ENCODE measurements around the gene CSNK1A1L.
A peak's percentile ranks its signal among the peaks of the same experiment; 100 is the strongest.

Gene CSNK1A1L

DNA sequence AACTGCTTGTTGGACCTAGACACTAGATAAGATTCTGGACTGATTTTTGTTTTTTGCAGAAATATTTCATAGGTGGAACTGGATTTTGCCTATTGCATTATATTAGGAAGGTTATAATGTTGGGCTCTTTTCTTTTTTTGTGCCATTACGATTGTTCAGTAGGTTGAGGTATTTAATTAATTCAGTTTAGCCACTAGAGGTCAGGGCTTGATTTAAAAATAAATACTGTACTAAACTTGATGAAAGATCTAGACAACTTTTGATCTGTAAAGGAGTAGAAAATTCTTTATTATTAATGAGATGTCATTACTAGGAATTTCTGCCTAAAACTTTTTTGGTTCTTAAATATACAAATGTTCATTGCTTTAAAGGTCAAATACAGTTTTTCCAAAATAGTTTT lies 30.8 kb downstream of the CSNK1A1L start:
- H3K4me1 ChIP-seq (ENCODE audit: low read depth, poor library complexity, severe bottlenecking): no peaks in the 10 kb centered on the region
- no peaks in the 10 kb centered on the region for H3K79me2 ChIP-seq (ENCODE audit: insufficient read depth, low read depth)
- no peaks in the 10 kb centered on the region for H4K20me1 ChIP-seq (ENCODE audit: insufficient read depth)
- no peaks in the 10 kb centered on the region for H3K36me3 ChIP-seq (ENCODE audit: insufficient read depth)
- H3K27ac ChIP-seq: no peak overlapping the region
- peak; percentile 47 for TF ChIP-seq CTCF (conservative IDR thresholded peaks at IDR 0.05; ENCODE audit: low read depth, low read length)
- H3K4me3 ChIP-seq (IDR thresholded peaks at IDR 0.05; ENCODE audit: insufficient read depth, low read depth, low read length): no peak overlapping the region
- H3K4me2 ChIP-seq: no peak overlapping the region
- H2AFZ ChIP-seq (ENCODE audit: low read depth): no peak overlapping the region
- no peaks in the 10 kb centered on the region for H3K27me3 ChIP-seq (ENCODE audit: insufficient read depth, low read depth)
- no peak overlapping the region for H3K9ac ChIP-seq

DNA sequence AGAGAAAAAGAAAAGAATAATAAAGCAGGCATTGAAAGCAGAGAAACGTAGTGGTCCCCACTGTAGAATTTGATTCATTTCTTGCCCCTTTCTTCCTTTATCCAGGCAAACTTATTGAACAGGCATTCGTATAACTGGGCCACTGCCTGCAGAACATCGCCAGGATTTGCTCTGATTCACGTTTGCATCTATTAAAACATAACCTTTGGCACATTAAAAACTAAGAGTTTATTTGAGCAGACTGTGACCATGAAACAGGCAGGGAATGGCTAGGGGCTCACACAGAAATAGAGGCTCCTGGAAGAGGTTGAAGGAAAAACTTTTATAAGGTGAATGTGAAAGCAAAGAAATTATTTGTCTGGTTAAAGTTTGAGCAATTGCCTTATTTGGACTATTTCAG lies 33.4 kb downstream of the CSNK1A1L start:
- Histone ChIP-seq H3K79me2 (ENCODE audit: insufficient read depth, low read depth) (no peaks in the 10 kb centered on the region), H3K4me2 (no peak overlapping the region)
- TF ChIP-seq CTCF (conservative IDR thresholded peaks at IDR 0.05; ENCODE audit: low read depth, low read length): no peak

DNA sequence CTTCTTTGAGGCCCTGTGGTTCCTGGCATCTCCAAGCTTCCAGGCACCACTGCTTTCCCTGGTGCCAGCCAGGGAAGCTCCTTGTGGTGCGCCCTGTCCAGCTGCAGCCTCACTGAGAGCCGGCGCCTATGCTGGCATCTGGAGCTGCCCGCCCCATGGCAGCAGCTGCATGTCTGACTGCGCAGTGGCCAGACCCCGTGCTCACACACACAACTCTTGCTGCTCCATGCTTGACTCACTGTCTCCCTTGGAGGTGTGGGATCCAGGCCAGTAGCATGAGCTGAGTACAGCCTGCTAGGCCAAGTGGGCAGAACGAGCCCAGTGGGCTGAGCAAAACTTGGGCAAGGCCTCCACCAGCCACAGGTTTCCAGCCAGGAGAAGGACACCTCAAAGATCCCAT lies 34.5 kb downstream of the CSNK1A1L start:
- no peaks in the 10 kb centered on the region for H3K4me1 ChIP-seq (ENCODE audit: low read depth, poor library complexity, severe bottlenecking)
- no peak for TF ChIP-seq CTCF (conservative IDR thresholded peaks at IDR 0.05; ENCODE audit: low read depth, low read length)
- no peak overlapping the region for H3K4me3 ChIP-seq (IDR thresholded peaks at IDR 0.05; ENCODE audit: insufficient read depth, low read depth, low read length)
- no peaks in the 10 kb centered on the region for H4K20me1 ChIP-seq (ENCODE audit: insufficient read depth)
- no peaks in the 10 kb centered on the region for H3K79me2 ChIP-seq (ENCODE audit: insufficient read depth, low read depth)
- no peak overlapping the region for H3K4me2 ChIP-seq
- no peaks in the 10 kb centered on the region for H3K27me3 ChIP-seq (ENCODE audit: insufficient read depth, low read depth)
- no peak overlapping the region for H3K27ac ChIP-seq
- no peaks in the 10 kb centered on the region for H3K36me3 ChIP-seq (ENCODE audit: insufficient read depth)
- H2AFZ ChIP-seq (ENCODE audit: low read depth): no peak overlapping the region
- no peak overlapping the region for H3K9ac ChIP-seq

More for the DNA sequence above, 33.4 kb downstream of the CSNK1A1L start:
- no peak overlapping the region for H2AFZ ChIP-seq (ENCODE audit: low read depth)
- no peaks in the 10 kb centered on the region for H3K4me1 ChIP-seq (ENCODE audit: low read depth, poor library complexity, severe bottlenecking)
- no peaks in the 10 kb centered on the region for H4K20me1 ChIP-seq (ENCODE audit: insufficient read depth)
- H3K27ac ChIP-seq: no peak overlapping the region
- no peak overlapping the region for H3K9ac ChIP-seq
- H3K27me3 ChIP-seq (ENCODE audit: insufficient read depth, low read depth): no peaks in the 10 kb centered on the region
- no peak overlapping the region for H3K4me3 ChIP-seq (IDR thresholded peaks at IDR 0.05; ENCODE audit: insufficient read depth, low read depth, low read length)
- no peaks in the 10 kb centered on the region for H3K36me3 ChIP-seq (ENCODE audit: insufficient read depth)

GRCh38 chr13:37070145-37070695 lies 35.2 kb downstream of the CSNK1A1L start:
- Histone ChIP-seq H2AFZ (ENCODE audit: low read depth) (no peak overlapping the region), H3K36me3 (ENCODE audit: insufficient read depth) (no peaks in the 10 kb centered on the region), H3K9ac (no peak overlapping the region), H3K4me1 (ENCODE audit: low read depth, poor library complexity, severe bottlenecking) (no peaks in the 10 kb centered on the region), H3K4me2 (no peak overlapping the region), H3K27me3 (ENCODE audit: insufficient read depth, low read depth) (no peaks in the 10 kb centered on the region), H4K20me1 (ENCODE audit: insufficient read depth) (no peaks in the 10 kb centered on the region), H3K27ac (no peak overlapping the region), H3K79me2 (ENCODE audit: insufficient read depth, low read depth) (no peaks in the 10 kb centered on the region), H3K4me3 (IDR thresholded peaks at IDR 0.05; ENCODE audit: insufficient read depth, low read depth, low read length) (no peak overlapping the region)
- no peak for TF ChIP-seq CTCF (conservative IDR thresholded peaks at IDR 0.05; ENCODE audit: low read depth, low read length)

Measured in KMS-11 (cell line).